A549 (cell line): ENCODE results near the gene CHSY3.

Experiments
- CBX2 ChIP-seq: fragments of 200-600 bp; sonication (generic); IDR thresholded peaks from 2 replicates; pipeline ENCODE4 v1.6.1; 2016; ENCODE audit warnings: low read depth, mild to moderate bottlenecking, borderline replicate concordance
- CHD4 ChIP-seq: fragments of 200-600 bp; sonication (generic); IDR thresholded peaks from 2 replicates; pipeline ENCODE4 v1.6.1; 2016; ENCODE audit warnings: antibody characterized with exemption, mild to moderate bottlenecking, borderline replicate concordance
- CTCF ChIP-seq: fragments of >200 bp; sonication (Bioruptor Twin); formaldehyde crosslinking; IDR thresholded peaks from 3 replicates; pipeline ENCODE4 v1.5.1; 2016
- E2F6 ChIP-seq: IDR thresholded peaks from 2 replicates; pipeline ENCODE4 v1.6.1; 2012; ENCODE audit warnings: low read depth, borderline replicate concordance
- FOSL2 ChIP-seq, 2 experiments: fragments of 450-650 bp in 1 of 2; fragments of >200 bp in 1 of 2; sonication (Bioruptor Twin) in 1 of 2; formaldehyde crosslinking; IDR thresholded peaks; 2 replicates each; pipeline versions ENCODE4 v1.5.0 to v1.6.1; 2016 to 2020; ENCODE audit warnings: mild to moderate bottlenecking in 1 of 2, moderate library complexity in 1 of 2
- FOXS1 ChIP-seq: fragments of 250-450 bp; sonication (Bioruptor Pico); IDR thresholded peaks from 2 replicates; pipeline ENCODE4 v1.5.0; 2020; ENCODE audit warnings: mild to moderate bottlenecking, moderate library complexity
- MAFK ChIP-seq: fragments of 450-650 bp; IDR thresholded peaks from 2 replicates; pipeline ENCODE4 v1.6.1; 2014; ENCODE audit not compliant: partially characterized antibody
- NR3C1 ChIP-seq: fragments of >200 bp; sonication (Bioruptor Twin); formaldehyde crosslinking; IDR thresholded peaks from 3 replicates; pipeline ENCODE4 v1.6.1; 2017
- POLR2A ChIP-seq: IDR thresholded peaks from 2 replicates; pipeline ENCODE4 v1.6.1; 2012; ENCODE audit warnings: mild to moderate bottlenecking, low read length
- SMC3 ChIP-seq: fragments of >200 bp; sonication (Bioruptor Twin); formaldehyde crosslinking; IDR thresholded peaks from 3 replicates; pipeline ENCODE4 v1.6.1; 2018; ENCODE audit warnings: inconsistent platforms
- TFCP2L1 ChIP-seq: fragments of 250-450 bp; sonication (Bioruptor Pico); IDR thresholded peaks from 2 replicates; pipeline ENCODE4 v1.5.0; 2021; ENCODE audit warnings: mild to moderate bottlenecking
- TF ChIP-seq, protein P1 (sequence below): IDR thresholded peaks from 2 replicates; pipeline ENCODE4 v1.6.1; 2012
- TF ChIP-seq, protein P2 (sequence below): IDR thresholded peaks from 2 replicates; pipeline ENCODE4 v1.6.1; 2012

DNA sequence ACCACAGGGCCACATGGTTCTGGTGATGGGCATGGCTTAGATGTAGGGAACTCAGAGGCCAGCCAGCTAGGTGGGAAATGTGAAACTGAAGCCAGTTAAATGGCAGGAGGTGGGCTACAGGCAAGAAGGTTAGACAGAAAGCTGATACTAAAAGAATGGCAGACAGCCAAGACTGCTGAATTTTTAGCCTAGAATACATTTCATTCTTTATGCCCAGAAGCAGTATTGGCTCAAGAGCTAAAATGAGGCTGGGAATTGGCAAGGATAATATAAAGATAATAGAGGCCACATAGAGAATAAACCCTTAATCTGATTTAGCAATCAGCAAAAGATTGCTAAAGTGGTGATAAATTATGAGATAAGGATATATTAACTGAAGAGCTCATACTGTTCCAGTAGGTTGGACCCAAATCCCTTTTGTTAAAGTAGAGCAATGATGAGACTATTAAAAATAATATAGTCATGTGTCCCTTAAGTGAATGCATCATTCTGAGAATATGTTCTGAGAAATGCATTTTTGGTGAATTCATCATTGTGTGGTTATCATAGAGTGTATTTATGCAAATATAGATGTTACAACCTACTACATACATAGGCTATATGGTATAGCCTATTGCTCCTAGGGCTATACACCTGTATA lies 234.3 kb downstream of the CHSY3 start:
- no peak for TF ChIP-seq CTCF
- TF ChIP-seq, protein P1, sequence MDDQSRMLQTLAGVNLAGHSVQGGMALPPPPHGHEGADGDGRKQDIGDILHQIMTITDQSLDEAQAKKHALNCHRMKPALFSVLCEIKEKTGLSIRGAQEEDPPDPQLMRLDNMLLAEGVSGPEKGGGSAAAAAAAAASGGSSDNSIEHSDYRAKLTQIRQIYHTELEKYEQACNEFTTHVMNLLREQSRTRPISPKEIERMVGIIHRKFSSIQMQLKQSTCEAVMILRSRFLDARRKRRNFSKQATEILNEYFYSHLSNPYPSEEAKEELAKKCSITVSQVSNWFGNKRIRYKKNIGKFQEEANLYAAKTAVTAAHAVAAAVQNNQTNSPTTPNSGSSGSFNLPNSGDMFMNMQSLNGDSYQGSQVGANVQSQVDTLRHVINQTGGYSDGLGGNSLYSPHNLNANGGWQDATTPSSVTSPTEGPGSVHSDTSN = no peak
- no peak for TF ChIP-seq POLR2A
- TF ChIP-seq CBX2 = no peak
- TF ChIP-seq, protein P2, sequence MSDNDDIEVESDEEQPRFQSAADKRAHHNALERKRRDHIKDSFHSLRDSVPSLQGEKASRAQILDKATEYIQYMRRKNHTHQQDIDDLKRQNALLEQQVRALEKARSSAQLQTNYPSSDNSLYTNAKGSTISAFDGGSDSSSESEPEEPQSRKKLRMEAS = no peak
- no peak for TF ChIP-seq NR3C1
- no peak for TF ChIP-seq MAFK
- no peak for TF ChIP-seq E2F6
- TF ChIP-seq SMC3 = no peak
- TF ChIP-seq FOXS1 (CRISPR knock-in tag) = no peak
- TF ChIP-seq CHD4 = no peak
- no peak for TF ChIP-seq FOSL2 (IDR thresholded peaks at IDR 0.05)
- no peak for TF ChIP-seq FOSL2 (CRISPR knock-in tag; IDR thresholded peaks at IDR 0.05)
- TF ChIP-seq TFCP2L1 = no peak
